OCI-LY1 (cell line): ENCODE measurements around the gene NISCH.
"Not testable (repeated sequence)": the region's sequence is repeated elsewhere in the genome, so short reads cannot be mapped to it uniquely, and the experiment has no call there.

ENCODE experiments used
- H2AFZ ChIP-seq: fragments of 200-600 bp; sonication (generic), shearing (Covaris generic); 2 replicates; pipeline ENCODE4 v1.6.0; 2014; ENCODE audit warnings: antibody characterized with exemption, mild to moderate bottlenecking, low read length
- H3F3A ChIP-seq: fragments of 200-600 bp; sonication (generic), shearing (Covaris generic); 2 replicates; pipeline ENCODE4 v1.6.0; 2014; ENCODE audit warnings: mild to moderate bottlenecking, antibody characterized with exemption, low read length, moderate library complexity; ENCODE audit not compliant: insufficient read depth
- H3K27ac ChIP-seq: fragments of 200-600 bp; sonication (generic); 2 replicates; pipeline ENCODE4 v1.5.1; 2014; ENCODE audit warnings: low read length, mixed run types, mild to moderate bottlenecking, low read depth; ENCODE audit not compliant: poor library complexity, severe bottlenecking
- H3K27me3 ChIP-seq: fragments of 200-600 bp; sonication (generic); 2 replicates; pipeline ENCODE4 v1.6.0; 2014; ENCODE audit warnings: antibody characterized with exemption, mild to moderate bottlenecking, low read length, moderate library complexity; ENCODE audit not compliant: insufficient read depth
- H3K36me3 ChIP-seq: fragments of 200-600 bp; sonication (generic); 2 replicates; pipeline ENCODE4 v1.6.1; 2014; ENCODE audit warnings: mild to moderate bottlenecking, antibody characterized with exemption, low read length, moderate library complexity, mixed read lengths; ENCODE audit not compliant: insufficient read depth
- H3K4me1 ChIP-seq: fragments of 200-600 bp; sonication (generic); 2 replicates; pipeline ENCODE4 v1.5.1; 2014; ENCODE audit warnings: mild to moderate bottlenecking, low read length, moderate library complexity; ENCODE audit not compliant: insufficient read depth, severe bottlenecking
- H3K4me2 ChIP-seq: fragments of 200-600 bp; sonication (generic), shearing (Covaris generic); 2 replicates; pipeline ENCODE4 v1.6.1; 2014; ENCODE audit warnings: low read length
- H3K4me3 ChIP-seq: fragments of 200-600 bp; sonication (generic); 2 replicates; pipeline ENCODE4 v1.5.1; 2014; ENCODE audit warnings: low read length, low read depth, mild to moderate bottlenecking, mixed read lengths; ENCODE audit not compliant: poor library complexity, severe bottlenecking
- H3K79me2 ChIP-seq: fragments of 200-600 bp; shearing (Covaris generic); 2 replicates; pipeline ENCODE4 v1.6.1; 2016; ENCODE audit warnings: mixed run types, low read length, mixed read lengths; ENCODE audit not compliant: insufficient read depth
- H3K9ac ChIP-seq: fragments of 200-600 bp; sonication (generic), shearing (Covaris generic); 2 replicates; pipeline ENCODE4 v1.6.1; 2014; ENCODE audit warnings: mild to moderate bottlenecking, low read length, mixed read lengths
- H3K9me2 ChIP-seq: fragments of 200-600 bp; sonication (generic), shearing (Covaris generic); 2 replicates; pipeline ENCODE4 v1.6.1; 2014; ENCODE audit warnings: low read depth, mild to moderate bottlenecking, low read length, mixed read lengths
- H3K9me3 ChIP-seq: fragments of 200-600 bp; shearing (Covaris generic); 2 replicates; pipeline ENCODE4 v1.6.1; 2014; ENCODE audit warnings: low read length, mixed read lengths
- H4K20me1 ChIP-seq: fragments of 200-600 bp; sonication (generic), shearing (Covaris generic); 2 replicates; pipeline ENCODE4 v1.6.0; 2016; ENCODE audit warnings: mild to moderate bottlenecking, low read length; ENCODE audit not compliant: insufficient read depth
- CTCF ChIP-seq: fragments of 200-600 bp; sonication (generic), shearing (Covaris generic); IDR thresholded peaks from 2 replicates; pipeline ENCODE4 v1.5.1; 2017; ENCODE audit warnings: mild to moderate bottlenecking, antibody characterized with exemption, low read length, moderate library complexity, mixed read lengths
- EZH2 ChIP-seq: fragments of 200-600 bp; sonication (generic), shearing (Covaris generic); IDR thresholded peaks from 2 replicates; pipeline ENCODE4 v1.8.0; 2017; ENCODE audit warnings: borderline replicate concordance, mixed run types, mild to moderate bottlenecking, antibody characterized with exemption, low read length, moderate library complexity, mixed read lengths

NISCH gene

GRCh38 chr3:52524258-52524751, 68.9 kb downstream of the NISCH start:
- no peaks in the 10 kb centered on the region for H3K27me3 ChIP-seq
- no peaks in the 10 kb centered on the region for H3K9me3 ChIP-seq
- no peaks in the 10 kb centered on the region for H3K4me1 ChIP-seq
- H3K79me2 ChIP-seq: no peaks in the 10 kb centered on the region
- H3K4me3 ChIP-seq: no peak overlapping the region
- no peak overlapping the region for H3K4me2 ChIP-seq
- no peaks in the 10 kb centered on the region for H3K9me2 ChIP-seq
- no peaks in the 10 kb centered on the region for H4K20me1 ChIP-seq
- H3K9ac ChIP-seq: no peak overlapping the region
- H3K27ac ChIP-seq: no peak overlapping the region
- no peaks in the 10 kb centered on the region for H3F3A ChIP-seq
- TF ChIP-seq CTCF (no peak), EZH2 (no peak)
- no peak overlapping the region for H2AFZ ChIP-seq
- peaks cover 51% of the 10 kb centered on the region for H3K36me3 ChIP-seq

- TF ChIP-seq EZH2: no peak
- no peak for TF ChIP-seq CTCF
- no peaks in the 10 kb centered on the region for H3F3A ChIP-seq
- no peak overlapping the region for H3K27ac ChIP-seq
- H3K4me1 ChIP-seq: no peaks in the 10 kb centered on the region
- no peaks in the 10 kb centered on the region for H4K20me1 ChIP-seq
- no peaks in the 10 kb centered on the region for H3K27me3 ChIP-seq
- no peak overlapping the region for H2AFZ ChIP-seq
- H3K4me2 ChIP-seq: no peak overlapping the region
- H3K9ac ChIP-seq: no peak overlapping the region
- H3K9me3 ChIP-seq: no peaks in the 10 kb centered on the region
- no peak overlapping the region for H3K4me3 ChIP-seq
- H3K79me2 ChIP-seq: no peaks in the 10 kb centered on the region
- no peaks in the 10 kb centered on the region for H3K9me2 ChIP-seq
- H3K36me3 ChIP-seq: peaks cover 51% of the 10 kb centered on the region
Observed at GRCh38 chr3:52524752-52525679, 69.6 kb downstream of the NISCH start.

GRCh38 chr3:52525680-52526561, 70.5 kb downstream of the NISCH start:
- H3K9ac ChIP-seq: no peak overlapping the region
- no peaks in the 10 kb centered on the region for H3K27me3 ChIP-seq
- no peak overlapping the region for H3K4me2 ChIP-seq
- H3F3A ChIP-seq: no peaks in the 10 kb centered on the region
- H3K79me2 ChIP-seq: no peaks in the 10 kb centered on the region
- no peak overlapping the region for H3K27ac ChIP-seq
- peaks cover 51% of the 10 kb centered on the region for H3K36me3 ChIP-seq
- H2AFZ ChIP-seq: no peak overlapping the region
- H3K9me2 ChIP-seq: no peaks in the 10 kb centered on the region
- TF ChIP-seq CTCF (no peak), EZH2 (no peak)
- H3K9me3 ChIP-seq: no peaks in the 10 kb centered on the region
- no peak overlapping the region for H3K4me3 ChIP-seq
- H4K20me1 ChIP-seq: no peaks in the 10 kb centered on the region
- no peaks in the 10 kb centered on the region for H3K4me1 ChIP-seq

- peaks cover 51% of the 10 kb centered on the region for H3K36me3 ChIP-seq
- H4K20me1 ChIP-seq: not testable (repeated sequence)
Observed at GRCh38 chr3:52526671-52527038, 71.3 kb downstream of the NISCH start.

More at GRCh38 chr3:52526671-52527038, 71.3 kb downstream of the NISCH start:
- H3K79me2 ChIP-seq, H3K27ac ChIP-seq, H3K9me3 ChIP-seq, H3K27me3 ChIP-seq, H3K4me2 ChIP-seq, H3K4me1 ChIP-seq, H3K4me3 ChIP-seq, H3K9ac ChIP-seq, H3F3A ChIP-seq, H2AFZ ChIP-seq, H3K9me2 ChIP-seq: not testable (repeated sequence)
